Measurements from ENCODE around the gene LRFN3.
"Not testable (repeated sequence)": the region's sequence is repeated elsewhere in the genome, so short reads cannot be mapped to it uniquely, and the experiment has no call there.

Gene LRFN3, protein sequence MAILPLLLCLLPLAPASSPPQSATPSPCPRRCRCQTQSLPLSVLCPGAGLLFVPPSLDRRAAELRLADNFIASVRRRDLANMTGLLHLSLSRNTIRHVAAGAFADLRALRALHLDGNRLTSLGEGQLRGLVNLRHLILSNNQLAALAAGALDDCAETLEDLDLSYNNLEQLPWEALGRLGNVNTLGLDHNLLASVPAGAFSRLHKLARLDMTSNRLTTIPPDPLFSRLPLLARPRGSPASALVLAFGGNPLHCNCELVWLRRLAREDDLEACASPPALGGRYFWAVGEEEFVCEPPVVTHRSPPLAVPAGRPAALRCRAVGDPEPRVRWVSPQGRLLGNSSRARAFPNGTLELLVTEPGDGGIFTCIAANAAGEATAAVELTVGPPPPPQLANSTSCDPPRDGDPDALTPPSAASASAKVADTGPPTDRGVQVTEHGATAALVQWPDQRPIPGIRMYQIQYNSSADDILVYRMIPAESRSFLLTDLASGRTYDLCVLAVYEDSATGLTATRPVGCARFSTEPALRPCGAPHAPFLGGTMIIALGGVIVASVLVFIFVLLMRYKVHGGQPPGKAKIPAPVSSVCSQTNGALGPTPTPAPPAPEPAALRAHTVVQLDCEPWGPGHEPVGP

DNA sequence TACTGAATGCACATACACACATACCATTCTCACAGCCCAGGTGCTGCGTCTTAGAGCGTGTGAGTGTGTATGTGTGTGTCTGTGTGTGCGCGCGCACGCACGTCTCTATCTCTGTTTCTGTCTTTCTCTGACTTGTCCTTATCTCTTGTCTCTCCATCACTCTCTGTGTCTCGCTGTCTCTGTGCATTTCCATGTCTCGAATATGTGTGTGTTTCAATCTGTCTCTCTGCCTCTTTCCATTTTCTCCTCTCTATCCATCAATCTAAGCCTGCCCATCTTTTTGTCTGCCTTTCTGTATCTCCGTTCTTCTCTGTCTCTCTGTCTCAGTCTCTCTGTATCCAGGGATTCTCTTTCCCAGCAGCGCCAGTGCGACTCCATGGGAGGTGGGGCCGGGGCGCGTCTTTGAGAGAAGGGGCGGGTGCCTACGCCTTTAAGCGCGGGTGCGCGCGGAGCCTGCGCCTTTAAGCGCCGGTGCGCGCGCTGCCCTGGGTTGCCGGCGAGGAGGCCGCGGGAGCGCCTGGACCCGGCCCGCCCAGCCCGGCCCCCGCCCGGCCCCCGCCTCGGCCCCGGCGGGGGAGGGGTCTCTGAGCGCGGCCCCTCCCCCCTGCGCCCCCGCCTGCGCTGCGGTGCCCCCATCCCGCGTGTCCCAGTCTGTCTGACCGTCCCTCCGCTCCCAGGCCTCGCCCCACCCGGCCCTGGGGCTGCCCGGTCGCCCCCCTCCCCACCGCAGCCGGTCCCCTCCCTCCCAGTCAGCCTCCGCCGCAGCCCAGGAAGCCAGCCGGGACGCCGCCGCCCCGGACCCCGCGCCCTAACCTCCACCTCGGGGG, at the start of gene LRFN3:
LRFN3 (plus strand) TSS at position 464 of the 827 bp plus-strand sequence. CDS start 3,052 bp downstream, outside the sequence.
- peak in 1 of 2 donors; percentile 8 for ATAC-seq

- no peak for ATAC-seq
Observed at GRCh38 chr19:35887197-35887596, 49.0 kb upstream of the LRFN3 start.

DNA sequence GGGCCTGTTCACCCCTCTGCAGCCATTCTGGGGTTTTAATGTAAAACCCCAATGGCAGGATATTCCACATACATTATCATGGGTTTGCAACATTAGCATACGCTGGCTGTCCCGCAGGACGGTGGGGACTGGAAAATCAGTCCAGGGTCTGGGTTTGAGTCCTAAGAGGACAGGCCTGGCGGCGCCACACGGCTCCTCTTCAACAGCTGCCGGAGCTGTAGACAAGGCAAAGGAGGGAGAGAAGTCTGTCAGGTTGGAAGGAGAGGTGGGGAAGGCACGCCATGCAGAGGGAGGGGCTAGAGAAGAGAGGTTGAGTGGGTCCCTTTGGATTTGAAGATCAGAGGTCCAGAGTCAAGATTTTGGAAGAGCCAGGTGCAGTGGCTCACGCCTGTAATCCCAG, 47.8 kb upstream of the LRFN3 start:
- no peak for ATAC-seq

- ATAC-seq = no peak
Observed at GRCh38 chr19:35889370-35890112, 46.6 kb upstream of the LRFN3 start.

DNA sequence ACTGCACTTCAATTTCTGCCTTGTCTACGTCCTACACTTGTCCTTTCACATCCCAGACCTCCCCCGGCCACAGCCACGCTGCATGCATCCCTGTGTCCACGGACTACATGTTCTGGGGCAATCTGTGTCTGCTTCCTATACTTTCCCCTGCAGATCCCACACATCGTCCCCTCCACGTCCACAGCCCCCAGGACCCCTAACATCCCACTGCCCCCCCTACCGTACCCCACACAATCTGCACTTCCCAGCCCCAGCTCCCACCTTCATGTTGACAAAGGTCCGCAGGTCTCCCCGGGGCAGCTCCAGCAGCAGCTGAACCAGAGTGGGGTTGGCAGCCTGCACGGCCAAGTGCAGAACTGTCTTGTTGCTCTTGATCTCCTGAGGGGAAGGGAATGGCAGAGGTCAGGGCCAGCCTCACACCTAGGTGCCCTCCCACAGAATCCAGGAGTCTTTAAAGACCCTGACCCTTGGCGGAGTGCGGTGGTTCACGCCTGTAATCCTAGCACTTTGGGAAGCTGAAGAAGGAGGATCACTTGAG, 46.0 kb upstream of the LRFN3 start:
- ATAC-seq = no peak

GRCh38 chr19:35891819-35892218, 44.4 kb upstream of the LRFN3 start:
- not testable (repeated sequence) for ATAC-seq

- ATAC-seq = no peak
Observed at GRCh38 chr19:35894342-35894741, 41.8 kb upstream of the LRFN3 start.

GRCh38 chr19:35895911-35896642, 40.1 kb upstream of the LRFN3 start:
- no peak for ATAC-seq

DNA sequence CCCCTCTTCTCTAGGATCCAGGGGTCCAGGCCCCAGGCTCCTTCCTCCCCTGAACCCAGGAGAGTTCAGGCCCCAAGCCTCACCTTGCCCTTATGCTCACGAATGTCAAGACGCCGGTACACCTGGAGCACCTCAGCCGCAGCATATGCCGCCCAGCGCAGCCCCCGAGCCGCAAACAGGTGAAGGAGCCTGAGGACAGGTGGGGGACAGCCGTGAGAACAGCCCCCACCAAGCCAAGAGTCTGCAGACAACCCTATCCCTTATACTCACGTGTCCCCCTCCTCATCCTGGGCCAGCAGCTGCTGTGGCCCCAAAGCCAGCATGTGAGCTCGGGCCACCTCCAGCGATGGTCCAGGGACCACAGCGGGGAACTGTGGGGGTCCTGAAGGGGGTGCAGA, 39.5 kb upstream of the LRFN3 start:
- no peak for ATAC-seq

DNA sequence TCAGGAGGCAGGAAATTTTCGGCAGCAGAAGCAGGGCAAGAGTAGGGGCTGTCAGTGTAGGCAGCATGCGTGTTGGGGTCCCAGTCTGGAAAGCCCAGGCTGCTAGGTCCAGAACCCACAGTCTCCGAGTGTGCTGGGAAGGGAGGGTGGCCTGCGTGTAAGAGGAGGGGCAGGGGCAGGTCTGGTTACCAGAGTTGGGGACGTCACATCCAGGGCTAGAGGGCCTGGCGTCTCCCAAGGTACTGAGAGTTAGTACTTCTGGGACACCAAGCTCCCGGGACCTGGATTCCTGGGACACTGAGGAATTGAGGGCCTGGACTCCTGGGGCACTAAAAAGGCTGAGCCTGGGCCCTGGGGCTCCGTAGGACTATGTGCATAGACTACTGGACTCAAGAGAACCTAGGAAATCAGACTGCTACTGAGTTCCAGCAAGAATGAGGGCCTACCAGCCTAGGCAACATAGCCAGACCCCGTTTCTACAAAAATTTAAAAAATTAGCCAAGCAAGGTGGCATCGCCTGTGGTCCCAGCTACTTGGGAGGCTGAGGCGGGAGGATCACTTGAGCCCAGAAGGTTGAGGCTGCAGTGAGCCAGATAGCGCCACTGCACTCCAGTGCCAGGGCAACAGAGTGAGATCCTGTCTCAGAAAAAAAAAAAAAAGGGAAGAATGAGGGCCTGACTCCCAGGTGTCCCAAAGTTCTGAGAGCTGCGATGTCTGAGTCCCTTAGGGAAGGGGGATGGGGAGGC, 38.3 kb upstream of the LRFN3 start:
- no peak for ATAC-seq

GRCh38 chr19:35898499-35898809, 37.7 kb upstream of the LRFN3 start:
- no peak for ATAC-seq

GRCh38 chr19:35899547-35900214, 36.5 kb upstream of the LRFN3 start:
- ATAC-seq = peak; percentile 75 to 77

DNA sequence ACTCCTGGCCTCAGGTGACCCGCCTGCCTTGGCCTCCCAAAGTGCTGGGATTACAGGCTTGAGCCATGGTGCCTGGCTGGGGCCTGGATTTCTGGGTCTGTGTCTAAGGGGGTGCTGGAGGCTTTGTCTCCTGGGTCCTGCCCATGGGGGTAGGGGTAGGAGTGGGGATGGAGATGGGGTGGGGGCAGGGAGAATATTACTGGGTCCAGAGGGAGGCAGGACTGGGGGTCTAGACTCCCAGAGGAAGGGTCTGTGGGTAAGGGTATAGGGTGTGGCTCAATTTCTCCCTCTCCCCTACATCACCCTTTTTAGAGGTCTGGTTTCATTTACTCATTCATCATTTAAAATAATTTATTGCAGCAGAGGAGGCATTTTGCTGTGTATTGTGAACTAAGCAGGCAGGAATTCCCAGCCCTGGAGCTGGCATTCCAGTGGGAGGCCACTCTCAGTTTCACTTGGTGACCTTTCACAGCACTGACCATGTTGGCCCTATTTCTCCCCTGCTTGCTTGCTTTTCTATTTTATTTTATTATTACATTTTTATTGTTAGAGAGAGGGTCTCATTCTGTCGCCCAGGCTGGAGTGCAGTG, 35.0 kb upstream of the LRFN3 start:
- ATAC-seq = no peak

GRCh38 chr19:35901854-35902661, 34.1 kb upstream of the LRFN3 start, which contains the start of gene HCST:
TSS of gene HCST (plus strand) at chr19:35902529. CDS start at chr19:35902594, 65 bp downstream.
- no peak for ATAC-seq

- no peak for ATAC-seq
Observed at GRCh38 chr19:35902870-35903475, 33.2 kb upstream of the LRFN3 start.

- ATAC-seq = peak; percentile 51 to 67
Observed at GRCh38 chr19:35903550-35904179, 32.5 kb upstream of the LRFN3 start.

DNA sequence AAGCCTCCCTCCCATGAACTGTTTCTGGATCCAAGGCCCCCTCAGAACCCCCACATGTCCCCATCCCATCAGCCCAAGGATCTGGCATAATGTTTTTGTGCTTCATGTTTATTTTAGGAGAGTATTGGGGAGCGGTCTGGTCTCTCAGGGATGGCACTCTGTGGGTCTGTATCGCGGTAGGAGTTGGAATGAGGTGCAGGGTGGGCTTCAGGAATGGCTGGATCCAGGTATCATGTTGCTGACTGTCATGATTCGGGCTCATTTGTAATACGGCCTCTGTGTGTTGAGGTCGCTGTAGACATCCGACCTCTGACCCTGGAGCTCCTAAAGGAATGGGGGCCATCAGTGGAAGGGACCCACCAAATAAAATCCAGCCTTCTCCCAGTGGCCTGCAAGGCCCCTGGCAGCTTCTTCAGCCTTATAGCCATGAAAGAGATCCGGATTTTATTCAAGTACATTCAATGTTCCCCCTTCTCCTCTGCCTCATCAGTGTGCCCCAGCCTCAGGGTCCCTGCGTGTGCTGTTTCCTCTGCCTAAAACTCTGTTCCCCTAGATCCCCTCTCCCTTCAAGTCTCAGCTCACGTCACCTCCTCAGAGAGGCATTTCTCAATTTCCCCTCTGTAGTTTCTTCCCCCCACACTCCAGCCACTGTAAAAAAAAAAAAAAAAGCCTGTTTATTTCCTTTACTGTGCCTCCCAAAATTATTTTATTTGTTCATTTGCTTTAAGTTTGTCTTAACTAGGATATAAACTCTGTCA, 31.7 kb upstream of the LRFN3 start:
- no peak for ATAC-seq

All from activated CD4-positive, CD25-positive, alpha-beta regulatory T cell treated with anti-CD3 and anti-CD28 coated beads, Interleukin-2, amount 50 U/mL, for 24 hours (primary cell).